Measurements from ENCODE around the gene BCDIN3D.

DNA sequence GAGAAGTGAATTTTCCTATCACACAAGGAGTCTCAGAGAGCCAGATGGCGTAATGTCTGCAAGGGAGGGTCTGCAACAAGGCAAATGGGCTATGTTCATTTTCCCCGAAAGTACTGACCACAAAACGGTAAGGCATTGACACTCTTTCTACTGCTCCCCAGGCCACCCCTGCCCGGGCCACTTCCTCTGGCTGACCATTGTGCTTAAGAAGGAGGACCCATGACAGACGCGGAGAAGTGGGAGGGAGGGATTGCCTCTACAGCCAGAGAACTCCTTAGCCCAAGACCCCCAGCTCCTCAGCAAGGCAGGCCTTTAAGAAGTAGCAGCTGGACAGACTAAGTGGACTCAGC is 15.9 kb downstream of the BCDIN3D start:
- TF ChIP-seq EZH2 (IDR thresholded peaks at IDR 0.05; ENCODE audit: insufficient read depth, poor library complexity, severe bottlenecking) (no peak), EZH2phosphoT487 (IDR thresholded peaks at IDR 0.05; ENCODE audit: insufficient read depth, low read depth) (no peak)

Data from GM23248 (cell line).